H1 (cell line): ENCODE measurements around the gene RAB11B. TPM values are rescaled to one million over a fixed set of nuclear protein-coding genes. Genes with fewer than 3 reads are reported as not detected.
A peak's percentile ranks its signal among the peaks of the same experiment; 100 is the strongest.
"Not testable (repeated sequence)": the region's sequence is repeated elsewhere in the genome, so short reads cannot be mapped to it uniquely, and the experiment has no call there.

Experiments used
- CTCF ChIA-PET: fragments of 300-600 bp; sonication (Branson Sonifier 250); formaldehyde crosslinking; loops from one replicate; lab custom pipeline; 2021; ENCODE audit not compliant: partially characterized antibody; lab: Charles Lee
- POLR2A ChIA-PET: fragments of 300-600 bp; sonication (Branson Sonifier 250); formaldehyde crosslinking; loops from one replicate; lab custom pipeline; 2021; ENCODE audit warnings: inconsistent platforms; ENCODE audit not compliant: partially characterized antibody; lab: Charles Lee
- DNase-seq, 2 experiments: peaks; one replicate each; pipeline versions ENCODE4 v3.0.0 to v3.0.0-alpha.2; 2010 to 2022; ENCODE audit warnings: low spot score in 2 of 2, low read depth in 1 of 2, mixed read lengths in 1 of 2
- FAIRE-seq: peaks from 2 replicates; lab custom pipeline; 2011; peaks lifted over from hg19 to GRCh38; lab: Jason Lieb, UNC
- H2AFZ ChIP-seq: 2 replicates; pipeline ENCODE4 v1.8.1; 2012; ENCODE audit warnings: low read length, inconsistent platforms
- H2AK5ac ChIP-seq: 2 replicates; pipeline ENCODE4 v1.6.1; 2013; ENCODE audit warnings: low read depth, low read length
- H2BK120ac ChIP-seq: replicated peaks from 2 replicates; pipeline ENCODE3; 2013; ENCODE audit warnings: low read depth, low read length, inconsistent platforms
- H2BK12ac ChIP-seq: 2 replicates; pipeline ENCODE4 v1.6.1; 2013; ENCODE audit warnings: low read depth, low read length
- H2BK15ac ChIP-seq: 2 replicates; pipeline ENCODE4 v1.6.1; 2013; ENCODE audit warnings: low read length
- H2BK20ac ChIP-seq: 2 replicates; pipeline ENCODE4 v1.6.1; 2013; ENCODE audit warnings: low read length
- H2BK5ac ChIP-seq: 2 replicates; pipeline ENCODE4 v1.6.1; 2013; ENCODE audit warnings: low read depth, low read length
- H3K14ac ChIP-seq: 2 replicates; pipeline ENCODE4 v1.6.1; 2013; ENCODE audit warnings: inconsistent platforms; ENCODE audit not compliant: insufficient read length
- H3K18ac ChIP-seq: 2 replicates; pipeline ENCODE4 v1.6.1; 2013; ENCODE audit warnings: low read length; ENCODE audit errors: extremely low read depth
- H3K23ac ChIP-seq: 2 replicates; pipeline ENCODE4 v1.6.1; 2013; ENCODE audit warnings: inconsistent platforms; ENCODE audit not compliant: insufficient read length
- H3K23me2 ChIP-seq: 2 replicates; pipeline ENCODE4 v1.6.1; 2013; ENCODE audit warnings: low read depth, low read length
- H3K27ac ChIP-seq: 2 replicates; pipeline ENCODE4 v1.6.1; 2011; ENCODE audit warnings: low read depth, low read length, inconsistent platforms
- H3K27me3 ChIP-seq, 4 experiments: replicated peaks in 1 of 4; 1 replicate in 1 of 4; 2 replicates in 3 of 4; pipeline versions ENCODE4 v1.6.1 to v1.8.1; 2011 to 2013; ENCODE audit warnings: low read length in 3 of 4, mild to moderate bottlenecking in 3 of 4, inconsistent platforms in 2 of 4, mixed read lengths in 2 of 4, moderate library complexity in 1 of 4; ENCODE audit not compliant: control insufficient read depth in 3 of 4, insufficient read depth in 3 of 4; ENCODE audit errors: extremely low read depth in 1 of 4
- H3K36me3 ChIP-seq, 4 experiments: 2 replicates each; pipeline versions ENCODE4 v1.6.1 to v1.8.1; 2011 to 2013; ENCODE audit warnings: mild to moderate bottlenecking in 4 of 4, low read length in 3 of 4, moderate library complexity in 2 of 4, control low read depth in 1 of 4, inconsistent platforms in 1 of 4; ENCODE audit not compliant: insufficient read depth in 4 of 4, control insufficient read depth in 2 of 4
- H3K4ac ChIP-seq: replicated peaks from 2 replicates; pipeline ENCODE3; 2013; ENCODE audit warnings: low read length, low read depth, mixed read lengths, inconsistent platforms; ENCODE audit not compliant: insufficient read length
- H3K4me1 ChIP-seq, 4 experiments: replicated peaks in 1 of 4; 1 replicate in 1 of 4; 2 replicates in 3 of 4; pipeline versions ENCODE4 v1.6.1 to v1.8.1; 2011 to 2013; ENCODE audit warnings: low read length in 3 of 4, inconsistent platforms in 2 of 4, mixed read lengths in 1 of 4; ENCODE audit not compliant: insufficient read depth in 4 of 4, control insufficient read depth in 3 of 4
- H3K4me2 ChIP-seq, 2 experiments: 2 replicates each; pipeline versions ENCODE4 v1.6.1 to v1.8.1; 2011 to 2013; ENCODE audit warnings: low read depth in 2 of 2, low read length in 2 of 2, control low read depth in 1 of 2, inconsistent platforms in 1 of 2, mild to moderate bottlenecking in 1 of 2; ENCODE audit not compliant: insufficient read depth in 1 of 2
- H3K4me3 ChIP-seq, 4 experiments: fragments of 200-600, 300-600 bp in 1 of 4; sonication (generic), shearing (Covaris generic), sonication (Bioruptor Twin) in 1 of 4; 2 replicates each; pipeline versions ENCODE4 v1.5.1 to v1.8.1; 2011 to 2016; ENCODE audit warnings: low read length in 4 of 4, low read depth in 3 of 4, control low read depth in 2 of 4, inconsistent platforms in 2 of 4, mild to moderate bottlenecking in 2 of 4, mixed read lengths in 1 of 4, moderate library complexity in 1 of 4; ENCODE audit not compliant: insufficient read depth in 2 of 4; ENCODE audit errors: extremely low read depth in 1 of 4
- H3K56ac ChIP-seq: replicated peaks from 2 replicates; pipeline ENCODE3; 2013; ENCODE audit warnings: low read depth, mild to moderate bottlenecking, mixed read lengths, low read length, inconsistent platforms; ENCODE audit not compliant: insufficient read length
- H3K79me1 ChIP-seq: 2 replicates; pipeline ENCODE4 v1.6.1; 2013; ENCODE audit warnings: low read depth, low read length, control low read depth
- H3K79me2 ChIP-seq, 2 experiments: 2 replicates each; pipeline versions ENCODE4 v1.6.1 to v1.8.1; 2012 to 2013; ENCODE audit warnings: low read length in 2 of 2, mild to moderate bottlenecking in 2 of 2, inconsistent platforms in 1 of 2; ENCODE audit not compliant: insufficient read depth in 2 of 2, control insufficient read depth in 1 of 2
- H3K9ac ChIP-seq, 4 experiments: replicated peaks in 1 of 4; 1 replicate in 1 of 4; 2 replicates in 3 of 4; pipeline versions ENCODE4 v1.6.1 to v1.8.1; 2011 to 2013; ENCODE audit warnings: low read depth in 3 of 4, low read length in 3 of 4, control low read depth in 2 of 4, mild to moderate bottlenecking in 2 of 4, moderate library complexity in 2 of 4, inconsistent platforms in 1 of 4; ENCODE audit errors: extremely low read depth in 1 of 4
- H3K9me3 ChIP-seq, 2 experiments: 2 replicates each; pipeline versions ENCODE4 v1.6.1 to v1.8.1; 2012 to 2013; ENCODE audit warnings: mild to moderate bottlenecking in 2 of 2, moderate library complexity in 2 of 2, control low read depth in 1 of 2, inconsistent platforms in 1 of 2, low read depth in 1 of 2, low read length in 1 of 2, mixed read lengths in 1 of 2; ENCODE audit not compliant: insufficient read depth in 2 of 2
- H4K20me1 ChIP-seq, 2 experiments: replicated peaks in 1 of 2; 2 replicates each; pipeline versions ENCODE3 to v1.8.1; 2011 to 2013; ENCODE audit warnings: inconsistent platforms in 2 of 2, low read length in 2 of 2, mild to moderate bottlenecking in 1 of 2; ENCODE audit not compliant: insufficient read depth in 2 of 2, control insufficient read depth in 1 of 2
- H4K5ac ChIP-seq: 2 replicates; pipeline ENCODE4 v1.6.1; 2013; ENCODE audit warnings: low read length, low read depth, mixed read lengths, inconsistent platforms; ENCODE audit not compliant: insufficient read length
- H4K8ac ChIP-seq: 2 replicates; pipeline ENCODE4 v1.8.0; 2013; ENCODE audit warnings: mild to moderate bottlenecking, moderate library complexity, low read length, inconsistent platforms; ENCODE audit not compliant: insufficient read depth; ENCODE audit errors: extremely low read depth
- H4K91ac ChIP-seq: replicated peaks from 2 replicates; pipeline ENCODE3; 2013; ENCODE audit warnings: low read length, mixed read lengths, inconsistent platforms; ENCODE audit not compliant: insufficient read length
- CTCF ChIP-seq, 3 experiments: IDR thresholded peaks; 1 replicate in 2 of 3; 2 replicates in 1 of 3; pipeline versions ENCODE4 v1.5.1 to v1.6.1; 2011; ENCODE audit warnings: low read length in 3 of 3, mild to moderate bottlenecking in 3 of 3, inconsistent platforms in 2 of 3, low read depth in 1 of 3, moderate library complexity in 1 of 3; ENCODE audit not compliant: insufficient read depth in 1 of 3; ENCODE audit errors: control extremely low read depth in 1 of 3
- RAD21 ChIP-seq, 2 experiments: IDR thresholded peaks in 1 of 2; conservative IDR thresholded peaks in 1 of 2; 2 replicates each; pipeline ENCODE4 v1.6.1; 2011; ENCODE audit warnings: low read depth in 2 of 2, low read length in 2 of 2, improper control_type of control experiment in 1 of 2, inconsistent platforms in 1 of 2, mild to moderate bottlenecking in 1 of 2, moderate library complexity in 1 of 2
- WGBS, 2 experiments: shearing (Covaris generic) in 1 of 2; methylation state at CpG; one replicate each; pipeline versions ENCODE4 v1.1.6 to v1.1.7; 2013 to 2015; ENCODE audit warnings: low lambda C conversion rate in 2 of 2, mixed read lengths in 2 of 2, inconsistent platforms in 1 of 2, low coverage in 1 of 2, missing lambda C conversion rate in 1 of 2; ENCODE audit not compliant: insufficient replicate concordance in 2 of 2, insufficient coverage in 1 of 2, insufficient read length in 1 of 2; ENCODE audit errors: extremely low coverage in 1 of 2, missing lambda C conversion rate in 1 of 2; 5-methylcytosine and 5-hydroxymethylcytosine counted together
- polyA plus RNA-seq, 7 experiments: library from polyadenylated mRNA; depleted of rRNA in 3 of 7; stranded (reverse) in 5 of 7; unstranded in 2 of 7; fragments of >200 nt in 5 of 7; fragments of 200-250 nt in 2 of 7; gene quantifications; 1 replicate in 5 of 7; 2 replicates in 1 of 7; 4 replicates in 1 of 7; pipeline versions ENCODE4 v1.2.1 to v1.2.3, GENCODE V29; 2011 to 2013; ENCODE audit warnings: missing spikeins in 2 of 7, mixed read lengths in 2 of 7
- total RNA-seq: library from RNA; stranded (reverse); fragmentation: NEBNext Ultra II Directional; extraction: Animal tissue kit (Norgen Biotek cat#: 25700); gene quantifications from 2 replicates; pipeline ENCODE4 v1.2.1, GENCODE V29; 2021

RAB11B gene
- total and polyA plus RNA-seq, 2 of the 8 experiments (the other 6 are each of a cell fraction or from before 2014, with no cell fraction given), result 50.2 to 85.8 TPM

- not testable (repeated sequence) for H3K14ac ChIP-seq, H3K27me3 ChIP-seq, H3K9me3 ChIP-seq, H3K4me1 ChIP-seq, H2BK120ac ChIP-seq, H3K18ac ChIP-seq, H3K79me1 ChIP-seq, H3K4me2 ChIP-seq, H3K79me2 ChIP-seq, H3K56ac ChIP-seq, H4K20me1 ChIP-seq, H3K4ac ChIP-seq, H4K5ac ChIP-seq, H2BK15ac ChIP-seq, DNase-seq, H3K27ac ChIP-seq, H3K4me3 ChIP-seq, FAIRE-seq, H3K9ac ChIP-seq, H3K23me2 ChIP-seq, H2AK5ac ChIP-seq, H3K23ac ChIP-seq, H4K8ac ChIP-seq, H2AFZ ChIP-seq, H4K91ac ChIP-seq, H2BK5ac ChIP-seq, H3K36me3 ChIP-seq, H2BK20ac ChIP-seq, H2BK12ac ChIP-seq
- 88% methylated on average over 13 of the region's 13 CpGs; no CpG with 5 or more reads in 1 of the 2 experiments for WGBS, 2 experiments
- ChIA-PET CTCF (interaction anchor here (0.6 to 3.6 kb wide), 10 partner anchors 18 to 208 kb away, joined by 3 to 20 read pairs (median 3); partner anchors contain the start of gene HNRNPM), POLR2A (interaction anchor here (0.6 to 2.3 kb wide), 6 partner anchors 12 to 172 kb away, joined by 3 to 8 read pairs (median 4); partner anchors contain the start of genes ANGPTL4 and RAB11B)
- TF ChIP-seq CTCF (IDR thresholded peaks at IDR 0.05; ENCODE audit: control extremely low read depth in 1 of 3, insufficient read depth in 1 of 3, low read depth in 1 of 3, low read length in 3 of 3) (peak; percentile 13 to 34 (median 19); a peak in 3 of 4 replicates), RAD21 (IDR thresholded peaks at IDR 0.05 in 1 of 2, conservative IDR thresholded peaks at IDR 0.05 in 1 of 2; ENCODE audit: low read depth in 2 of 2, low read length in 2 of 2) (peak in 1 of 2 experiments; percentile 9; a peak in 2 of 4 replicates)
Measured at GRCh38 chr19:8410718-8411117, 20.6 kb downstream of the RAB11B start.
